Mammary epithelial cell (primary cell): ENCODE results near the gene PACSIN2.

Experiments
- EZH2 ChIP-seq: IDR thresholded peaks from 2 replicates; pipeline ENCODE4 v1.6.1; 2012; ENCODE audit warnings: low read length, inconsistent platforms, borderline replicate concordance
- TF ChIP-seq, protein P1 (sequence below), 2 donors: IDR thresholded peaks in 1 of 2; conservative IDR thresholded peaks in 1 of 2; 2 replicates each; pipeline ENCODE4 v1.5.1; 2011 to 2012; ENCODE audit warnings: inconsistent platforms in 2 of 2, low read length in 2 of 2, mild to moderate bottlenecking in 2 of 2, control low read depth in 1 of 2, low read depth in 1 of 2; ENCODE audit not compliant: insufficient read depth in 1 of 2; ENCODE audit errors: extremely low read depth in 1 of 2

DNA sequence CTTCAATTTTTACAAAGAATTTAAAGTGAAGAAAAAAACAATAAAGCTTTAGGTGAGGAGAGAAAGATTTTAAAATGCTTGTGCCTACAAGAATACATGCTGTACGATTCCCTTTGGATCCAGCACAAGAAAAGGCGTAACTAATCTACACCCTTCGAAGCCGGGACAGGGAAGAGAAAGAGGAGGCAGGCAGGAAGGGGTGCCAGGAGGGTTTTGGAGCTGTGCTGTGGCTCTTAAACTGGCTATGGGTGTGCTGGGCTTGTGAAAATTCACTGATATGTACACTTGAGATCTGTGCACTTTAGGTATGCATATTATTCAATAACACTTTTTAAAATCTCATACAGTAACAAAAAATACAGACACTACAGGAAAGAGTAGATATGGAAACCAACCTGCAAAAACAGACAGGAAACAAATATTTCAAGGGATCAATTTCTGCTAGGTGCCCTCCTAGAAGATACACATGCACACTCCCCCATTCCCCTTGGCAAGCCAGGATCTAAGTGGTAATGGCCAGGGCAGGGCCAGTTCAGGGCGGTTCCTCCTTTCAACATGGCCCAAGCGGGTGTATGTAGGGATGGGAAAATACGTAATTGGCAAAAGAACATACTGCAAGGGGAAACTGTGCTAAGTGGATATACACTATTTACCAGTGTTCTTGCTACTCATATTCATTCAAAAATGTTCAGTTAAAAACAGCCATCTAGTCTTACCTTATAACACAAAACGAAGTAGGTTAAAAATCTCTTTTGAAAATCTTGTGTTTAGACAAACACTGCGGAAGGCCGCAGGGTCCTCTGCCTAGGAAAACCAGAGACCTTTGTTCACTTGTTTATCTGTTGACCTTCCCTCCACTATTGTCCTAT, 54.2 kb downstream of the PACSIN2 start:
- TF ChIP-seq, protein P1, sequence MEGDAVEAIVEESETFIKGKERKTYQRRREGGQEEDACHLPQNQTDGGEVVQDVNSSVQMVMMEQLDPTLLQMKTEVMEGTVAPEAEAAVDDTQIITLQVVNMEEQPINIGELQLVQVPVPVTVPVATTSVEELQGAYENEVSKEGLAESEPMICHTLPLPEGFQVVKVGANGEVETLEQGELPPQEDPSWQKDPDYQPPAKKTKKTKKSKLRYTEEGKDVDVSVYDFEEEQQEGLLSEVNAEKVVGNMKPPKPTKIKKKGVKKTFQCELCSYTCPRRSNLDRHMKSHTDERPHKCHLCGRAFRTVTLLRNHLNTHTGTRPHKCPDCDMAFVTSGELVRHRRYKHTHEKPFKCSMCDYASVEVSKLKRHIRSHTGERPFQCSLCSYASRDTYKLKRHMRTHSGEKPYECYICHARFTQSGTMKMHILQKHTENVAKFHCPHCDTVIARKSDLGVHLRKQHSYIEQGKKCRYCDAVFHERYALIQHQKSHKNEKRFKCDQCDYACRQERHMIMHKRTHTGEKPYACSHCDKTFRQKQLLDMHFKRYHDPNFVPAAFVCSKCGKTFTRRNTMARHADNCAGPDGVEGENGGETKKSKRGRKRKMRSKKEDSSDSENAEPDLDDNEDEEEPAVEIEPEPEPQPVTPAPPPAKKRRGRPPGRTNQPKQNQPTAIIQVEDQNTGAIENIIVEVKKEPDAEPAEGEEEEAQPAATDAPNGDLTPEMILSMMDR (conservative IDR thresholded peaks at IDR 0.05 in 1 of 2, IDR thresholded peaks at IDR 0.05 in 1 of 2; ENCODE audit: extremely low read depth in 1 of 2, insufficient read depth in 1 of 2, low read depth in 1 of 2, low read length in 2 of 2), result no peak
- TF ChIP-seq EZH2, result no peak
